ENCODE results near the gene SRP54. TPM values are rescaled to one million over a fixed set of nuclear protein-coding genes. Genes with fewer than 3 reads are reported as not detected.

Gene SRP54
- total and polyA plus RNA-seq, 4 donors: 32.6 to 113 (median 38.4) TPM

GRCh38 chr14:34989762-34990161 is 7.0 kb downstream of the SRP54 start:
- Histone ChIP-seq H3K9me3 (ENCODE audit: control insufficient read depth in 4 of 4, low read length in 3 of 4) (no peaks in the 10 kb centered on the region), H3K27me3 (ENCODE audit: control insufficient read depth in 4 of 4, insufficient read depth in 4 of 4, low read length in 3 of 4) (no peaks in the 10 kb centered on the region), H3K4me1 (ENCODE audit: control insufficient read depth in 4 of 4, insufficient read depth in 4 of 4, low read length in 3 of 4) (peaks cover 4 to 17% (median 11%) of the 10 kb centered on the region in 4 donors), H3K4me3 (ENCODE audit: low read depth in 1 of 3, low read length in 3 of 3) (no peak overlapping the region), H3K9ac (ENCODE audit: low read depth in 1 of 2, low read length in 2 of 2) (no peak overlapping the region), H3K27ac (ENCODE audit: low read depth in 1 of 2, low read length in 2 of 2) (no peak overlapping the region), H3K36me3 (ENCODE audit: control insufficient read depth in 4 of 4, insufficient read depth in 3 of 4, low read depth in 1 of 4, low read length in 3 of 4) (no peaks in the 10 kb centered on the region)
- no peak for DNase-seq (ENCODE audit: low spot score)
- TF ChIP-seq HNF4A (conservative IDR thresholded peaks at IDR 0.05) (no peak), TAF1 (conservative IDR thresholded peaks at IDR 0.05) (no peak), NR2F2 (IDR thresholded peaks at IDR 0.05) (no peak), SP1 (IDR thresholded peaks at IDR 0.05) (no peak), EGR1 (IDR thresholded peaks at IDR 0.05; ENCODE audit: low read depth in 2 of 2) (no peak), CTCF (IDR thresholded peaks at IDR 0.05; ENCODE audit: low read depth, low read length, missing input control) (no peak), YY1 (IDR thresholded peaks at IDR 0.05) (no peak), RXRA (IDR thresholded peaks at IDR 0.05) (no peak), JUND (IDR thresholded peaks at IDR 0.05) (no peak)
- TF ChIP-seq, protein P1, sequence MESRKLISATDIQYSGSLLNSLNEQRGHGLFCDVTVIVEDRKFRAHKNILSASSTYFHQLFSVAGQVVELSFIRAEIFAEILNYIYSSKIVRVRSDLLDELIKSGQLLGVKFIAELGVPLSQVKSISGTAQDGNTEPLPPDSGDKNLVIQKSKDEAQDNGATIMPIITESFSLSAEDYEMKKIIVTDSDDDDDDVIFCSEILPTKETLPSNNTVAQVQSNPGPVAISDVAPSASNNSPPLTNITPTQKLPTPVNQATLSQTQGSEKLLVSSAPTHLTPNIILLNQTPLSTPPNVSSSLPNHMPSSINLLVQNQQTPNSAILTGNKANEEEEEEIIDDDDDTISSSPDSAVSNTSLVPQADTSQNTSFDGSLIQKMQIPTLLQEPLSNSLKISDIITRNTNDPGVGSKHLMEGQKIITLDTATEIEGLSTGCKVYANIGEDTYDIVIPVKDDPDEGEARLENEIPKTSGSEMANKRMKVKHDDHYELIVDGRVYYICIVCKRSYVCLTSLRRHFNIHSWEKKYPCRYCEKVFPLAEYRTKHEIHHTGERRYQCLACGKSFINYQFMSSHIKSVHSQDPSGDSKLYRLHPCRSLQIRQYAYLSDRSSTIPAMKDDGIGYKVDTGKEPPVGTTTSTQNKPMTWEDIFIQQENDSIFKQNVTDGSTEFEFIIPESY (IDR thresholded peaks at IDR 0.05): no peak
- TF ChIP-seq, protein P2, sequence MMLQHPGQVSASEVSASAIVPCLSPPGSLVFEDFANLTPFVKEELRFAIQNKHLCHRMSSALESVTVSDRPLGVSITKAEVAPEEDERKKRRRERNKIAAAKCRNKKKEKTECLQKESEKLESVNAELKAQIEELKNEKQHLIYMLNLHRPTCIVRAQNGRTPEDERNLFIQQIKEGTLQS (IDR thresholded peaks at IDR 0.05): no peak
- TF ChIP-seq, protein P3, sequence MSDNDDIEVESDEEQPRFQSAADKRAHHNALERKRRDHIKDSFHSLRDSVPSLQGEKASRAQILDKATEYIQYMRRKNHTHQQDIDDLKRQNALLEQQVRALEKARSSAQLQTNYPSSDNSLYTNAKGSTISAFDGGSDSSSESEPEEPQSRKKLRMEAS (IDR thresholded peaks at IDR 0.05): no peak

DNA sequence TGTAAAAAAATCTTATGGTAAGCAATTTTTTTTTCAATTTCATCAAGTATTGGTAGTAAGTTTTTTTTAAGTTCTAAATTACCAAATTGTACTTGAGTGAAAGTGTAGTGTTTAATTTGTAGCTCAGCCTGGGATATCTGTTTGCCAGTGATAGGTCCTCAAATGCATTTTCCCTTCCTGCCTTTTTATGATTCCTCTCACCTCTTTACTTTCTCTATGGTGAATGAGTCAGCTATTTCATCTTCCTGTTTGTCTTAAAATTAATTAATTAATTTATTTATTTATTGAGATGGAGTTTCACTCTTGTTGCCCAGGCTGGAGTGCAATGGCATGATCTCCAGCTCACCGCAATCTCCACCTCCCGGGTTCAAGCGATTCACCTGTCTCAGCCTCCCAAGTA is 10.6 kb downstream of the SRP54 start:
- 97% methylated on average over 3 of the region's 3 CpGs for WGBS
- DNase-seq (ENCODE audit: low spot score): no peak
- Histone ChIP-seq H3K4me1 (ENCODE audit: control insufficient read depth in 4 of 4, insufficient read depth in 4 of 4, low read length in 3 of 4) (peaks cover 3 to 13% (median 7%) of the 10 kb centered on the region in 4 donors), H3K36me3 (ENCODE audit: control insufficient read depth in 4 of 4, insufficient read depth in 3 of 4, low read depth in 1 of 4, low read length in 3 of 4) (no peaks in the 10 kb centered on the region), H3K9me3 (ENCODE audit: control insufficient read depth in 4 of 4, low read length in 3 of 4) (no peaks in the 10 kb centered on the region), H3K27ac (ENCODE audit: low read depth in 1 of 2, low read length in 2 of 2) (no peak overlapping the region), H3K4me3 (ENCODE audit: low read depth in 1 of 3, low read length in 3 of 3) (no peak overlapping the region), H3K27me3 (ENCODE audit: control insufficient read depth in 4 of 4, insufficient read depth in 4 of 4, low read length in 3 of 4) (no peaks in the 10 kb centered on the region), H3K9ac (ENCODE audit: low read depth in 1 of 2, low read length in 2 of 2) (no peak overlapping the region)
- no peak for TF ChIP-seq RAD21 (IDR thresholded peaks at IDR 0.05)
- no peak for TF ChIP-seq HNF4G (IDR thresholded peaks at IDR 0.05)
- TF ChIP-seq, protein P4, sequence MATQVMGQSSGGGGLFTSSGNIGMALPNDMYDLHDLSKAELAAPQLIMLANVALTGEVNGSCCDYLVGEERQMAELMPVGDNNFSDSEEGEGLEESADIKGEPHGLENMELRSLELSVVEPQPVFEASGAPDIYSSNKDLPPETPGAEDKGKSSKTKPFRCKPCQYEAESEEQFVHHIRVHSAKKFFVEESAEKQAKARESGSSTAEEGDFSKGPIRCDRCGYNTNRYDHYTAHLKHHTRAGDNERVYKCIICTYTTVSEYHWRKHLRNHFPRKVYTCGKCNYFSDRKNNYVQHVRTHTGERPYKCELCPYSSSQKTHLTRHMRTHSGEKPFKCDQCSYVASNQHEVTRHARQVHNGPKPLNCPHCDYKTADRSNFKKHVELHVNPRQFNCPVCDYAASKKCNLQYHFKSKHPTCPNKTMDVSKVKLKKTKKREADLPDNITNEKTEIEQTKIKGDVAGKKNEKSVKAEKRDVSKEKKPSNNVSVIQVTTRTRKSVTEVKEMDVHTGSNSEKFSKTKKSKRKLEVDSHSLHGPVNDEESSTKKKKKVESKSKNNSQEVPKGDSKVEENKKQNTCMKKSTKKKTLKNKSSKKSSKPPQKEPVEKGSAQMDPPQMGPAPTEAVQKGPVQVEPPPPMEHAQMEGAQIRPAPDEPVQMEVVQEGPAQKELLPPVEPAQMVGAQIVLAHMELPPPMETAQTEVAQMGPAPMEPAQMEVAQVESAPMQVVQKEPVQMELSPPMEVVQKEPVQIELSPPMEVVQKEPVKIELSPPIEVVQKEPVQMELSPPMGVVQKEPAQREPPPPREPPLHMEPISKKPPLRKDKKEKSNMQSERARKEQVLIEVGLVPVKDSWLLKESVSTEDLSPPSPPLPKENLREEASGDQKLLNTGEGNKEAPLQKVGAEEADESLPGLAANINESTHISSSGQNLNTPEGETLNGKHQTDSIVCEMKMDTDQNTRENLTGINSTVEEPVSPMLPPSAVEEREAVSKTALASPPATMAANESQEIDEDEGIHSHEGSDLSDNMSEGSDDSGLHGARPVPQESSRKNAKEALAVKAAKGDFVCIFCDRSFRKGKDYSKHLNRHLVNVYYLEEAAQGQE (IDR thresholded peaks at IDR 0.05): no peak
- TF ChIP-seq, protein P3 (IDR thresholded peaks at IDR 0.05): no peak
- TF ChIP-seq EGR1 (IDR thresholded peaks at IDR 0.05; ENCODE audit: low read depth in 2 of 2): no peak
- TF ChIP-seq GABPA (IDR thresholded peaks at IDR 0.05 in 1 of 2, conservative IDR thresholded peaks at IDR 0.05 in 1 of 2): no peak
- TF ChIP-seq JUND (IDR thresholded peaks at IDR 0.05): no peak
- no peak for TF ChIP-seq RXRA (IDR thresholded peaks at IDR 0.05)
- no peak for TF ChIP-seq HNF4A (conservative IDR thresholded peaks at IDR 0.05)
- TF ChIP-seq, protein P1 (IDR thresholded peaks at IDR 0.05): no peak
- no peak for TF ChIP-seq FOXA1 (IDR thresholded peaks at IDR 0.05)
- TF ChIP-seq, protein P2 (IDR thresholded peaks at IDR 0.05): no peak
- TF ChIP-seq CTCF (IDR thresholded peaks at IDR 0.05; ENCODE audit: low read depth, low read length, missing input control): no peak

Data from liver (tissue), 9 donors.